IMR-90 (cell line): ENCODE data around the gene SNTG2. TPM values are rescaled to one million over a fixed set of nuclear protein-coding genes. Genes with fewer than 3 reads are reported as not detected.

Experiments used
- ATAC-seq: fragments of 200-7000 bp; cut with Tn5 transposase; 2 replicates; pipeline ENCODE4 v1.9.1; 2020; ENCODE audit warnings: low read depth, mild to moderate bottlenecking, moderate library complexity
- BruUV-seq: library from RNA; stranded (reverse); fragments of 400-500 nt; replicated peaks from 2 replicates; lab custom pipeline; 2021; lab: Mats Ljungman, UMichigan
- CTCF ChIA-PET: fragments of 300-600 bp; formaldehyde crosslinking; extraction: SDS; loops from one replicate; lab custom pipeline; 2021; ENCODE audit warnings: antibody characterized with exemption; lab: Yijun Ruan, JAX
- POLR2A ChIA-PET: fragments of 300-600 bp; sonication (Branson Sonifier 250); formaldehyde crosslinking; loops from one replicate; lab custom pipeline; 2022; ENCODE audit warnings: antibody characterized with exemption; ENCODE audit not compliant: unreplicated experiment; lab: Charles Lee
- DNase-seq: peaks from one replicate; pipeline ENCODE4 v3.0.0; 2013
- H2AFZ ChIP-seq: replicated peaks from 2 replicates; pipeline ENCODE3; 2013; ENCODE audit warnings: low read length, mild to moderate bottlenecking; ENCODE audit not compliant: poor library complexity
- H2AK5ac ChIP-seq: 2 replicates; pipeline ENCODE4 v1.6.1; 2013; ENCODE audit warnings: low read depth, low read length, inconsistent platforms
- H2AK9ac ChIP-seq: replicated peaks from 2 replicates; pipeline ENCODE3; 2013; ENCODE audit warnings: mild to moderate bottlenecking, low read depth, low read length, moderate library complexity; ENCODE audit not compliant: poor library complexity
- H2BK120ac ChIP-seq: 2 replicates; pipeline ENCODE4 v1.6.1; 2013; ENCODE audit warnings: low read depth, low read length, inconsistent platforms
- H2BK15ac ChIP-seq: 3 replicates; pipeline ENCODE4 v1.6.1; 2013; ENCODE audit warnings: low read depth, low read length, inconsistent platforms
- H2BK20ac ChIP-seq: 2 replicates; pipeline ENCODE4 v1.6.1; 2013; ENCODE audit warnings: low read depth, mild to moderate bottlenecking, inconsistent platforms, low read length, moderate library complexity
- H2BK5ac ChIP-seq: 2 replicates; pipeline ENCODE4 v1.6.1; 2013; ENCODE audit warnings: mild to moderate bottlenecking, low read depth, low read length, inconsistent platforms; ENCODE audit not compliant: poor library complexity, severe bottlenecking
- H3K14ac ChIP-seq: replicated peaks from 2 replicates; pipeline ENCODE4 v1.6.1; 2013; ENCODE audit warnings: low read depth, low read length, inconsistent platforms
- H3K18ac ChIP-seq: 2 replicates; pipeline ENCODE4 v1.6.1; 2013; ENCODE audit warnings: low read depth, low read length, control low read depth
- H3K23ac ChIP-seq: 2 replicates; pipeline ENCODE4 v1.6.1; 2013; ENCODE audit warnings: low read depth, low read length, inconsistent platforms
- H3K27ac ChIP-seq: 2 replicates; pipeline ENCODE4 v1.5.1; 2013; ENCODE audit warnings: mild to moderate bottlenecking, control low read depth, low read length; ENCODE audit not compliant: insufficient read depth
- H3K27me3 ChIP-seq: 2 replicates; pipeline ENCODE4 v1.6.1; 2013; ENCODE audit warnings: low read length; ENCODE audit not compliant: control insufficient read depth, insufficient read depth
- H3K36me3 ChIP-seq: 2 replicates; pipeline ENCODE4 v1.6.1; 2013; ENCODE audit warnings: low read length, mixed read lengths; ENCODE audit not compliant: control insufficient read depth, insufficient read depth
- H3K4ac ChIP-seq: 2 replicates; pipeline ENCODE4 v1.6.1; 2013; ENCODE audit warnings: low read depth, low read length, inconsistent platforms
- H3K4me1 ChIP-seq: 2 replicates; pipeline ENCODE4 v1.6.1; 2013; ENCODE audit warnings: low read length, mixed read lengths; ENCODE audit not compliant: control insufficient read depth, insufficient read depth
- H3K4me2 ChIP-seq: 2 replicates; pipeline ENCODE4 v1.6.1; 2013; ENCODE audit warnings: low read depth, mild to moderate bottlenecking, control low read depth, low read length, moderate library complexity
- H3K4me3 ChIP-seq: 2 replicates; pipeline ENCODE4 v1.5.1; 2013; ENCODE audit warnings: low read depth, mild to moderate bottlenecking, control low read depth, low read length, moderate library complexity; ENCODE audit not compliant: insufficient read depth
- H3K56ac ChIP-seq: 2 replicates; pipeline ENCODE4 v1.6.1; 2013; ENCODE audit warnings: low read length, inconsistent platforms; ENCODE audit not compliant: insufficient read depth; ENCODE audit errors: extremely low read depth
- H3K79me1 ChIP-seq, 2 experiments: 2 replicates each; pipeline ENCODE4 v1.6.1; 2013; ENCODE audit warnings: low read length in 2 of 2, inconsistent platforms in 1 of 2, low read depth in 1 of 2
- H3K9ac ChIP-seq: 2 replicates; pipeline ENCODE4 v1.6.1; 2013; ENCODE audit warnings: low read depth, low read length, control low read depth
- H3K9me1 ChIP-seq: 2 replicates; pipeline ENCODE4 v1.6.1; 2013; ENCODE audit warnings: low read length, inconsistent platforms; ENCODE audit not compliant: insufficient read depth
- H3K9me3 ChIP-seq: 2 replicates; pipeline ENCODE4 v1.6.1; 2013; ENCODE audit warnings: low read length; ENCODE audit not compliant: control insufficient read depth, insufficient read depth
- H4K20me1 ChIP-seq: 2 replicates; pipeline ENCODE4 v1.6.1; 2013; ENCODE audit warnings: low read length, inconsistent platforms; ENCODE audit not compliant: insufficient read depth
- H4K5ac ChIP-seq: 2 replicates; pipeline ENCODE4 v1.6.1; 2013; ENCODE audit warnings: mild to moderate bottlenecking, low read depth, low read length, control low read depth
- H4K8ac ChIP-seq, 2 experiments: 2 replicates each; pipeline ENCODE4 v1.6.1; 2013; ENCODE audit warnings: low read depth in 2 of 2, low read length in 2 of 2, control low read depth in 1 of 2, inconsistent platforms in 1 of 2
- H4K91ac ChIP-seq: 2 replicates; pipeline ENCODE4 v1.6.1; 2013; ENCODE audit warnings: low read depth, low read length, inconsistent platforms; ENCODE audit not compliant: insufficient read depth
- BHLHE40 ChIP-seq: fragments of 150-350 bp; IDR thresholded peaks from 2 replicates; pipeline ENCODE4 v1.6.1; 2016; ENCODE audit warnings: mild to moderate bottlenecking, low read depth, low read length
- CEBPB ChIP-seq: IDR thresholded peaks from 2 replicates; pipeline ENCODE4 v1.6.1; 2012; ENCODE audit warnings: low read depth, low read length, improper control_type of control experiment
- CHD1 ChIP-seq: IDR thresholded peaks from 2 replicates; pipeline ENCODE4 v1.6.1; 2012; ENCODE audit warnings: low read depth, low read length, improper control_type of control experiment
- FOS ChIP-seq: fragments of 150-350 bp; IDR thresholded peaks from 2 replicates; pipeline ENCODE4 v1.6.1; 2016; ENCODE audit warnings: low read depth, low read length
- MAFK ChIP-seq: IDR thresholded peaks from 2 replicates; pipeline ENCODE4 v1.6.1; 2012; ENCODE audit warnings: low read depth, low read length, improper control_type of control experiment
- MAZ ChIP-seq: IDR thresholded peaks from 2 replicates; pipeline ENCODE4 v1.6.1; 2012; ENCODE audit warnings: low read depth, mild to moderate bottlenecking, low read length, improper control_type of control experiment, moderate library complexity, borderline replicate concordance
- MXI1 ChIP-seq: IDR thresholded peaks from 2 replicates; pipeline ENCODE4 v1.6.1; 2012; ENCODE audit warnings: low read depth, mild to moderate bottlenecking, low read length, moderate library complexity, borderline replicate concordance
- NFE2L2 ChIP-seq: fragments of 150-350 bp; IDR thresholded peaks from 2 replicates; pipeline ENCODE4 v1.6.1; 2016; ENCODE audit warnings: low read depth, mild to moderate bottlenecking, low read length
- POLR2A ChIP-seq: IDR thresholded peaks from 2 replicates; pipeline ENCODE4 v1.6.1; 2012; ENCODE audit warnings: mild to moderate bottlenecking, low read depth, low read length
- RAD21 ChIP-seq: IDR thresholded peaks from 2 replicates; pipeline ENCODE4 v1.6.1; 2012; ENCODE audit warnings: low read length, improper control_type of control experiment
- RCOR1 ChIP-seq: IDR thresholded peaks from 2 replicates; pipeline ENCODE4 v1.6.1; 2012; ENCODE audit warnings: mild to moderate bottlenecking, low read length, improper control_type of control experiment; ENCODE audit not compliant: insufficient replicate concordance
- RFX5 ChIP-seq: IDR thresholded peaks from 2 replicates; pipeline ENCODE4 v1.8.0; 2012; ENCODE audit warnings: low read depth, mild to moderate bottlenecking, low read length, moderate library complexity
- SMC3 ChIP-seq: fragments of 150-350 bp; IDR thresholded peaks from 2 replicates; pipeline ENCODE4 v1.6.1; 2016; ENCODE audit warnings: low read depth, mild to moderate bottlenecking, antibody characterized with exemption, low read length, moderate library complexity
- WGBS, 2 experiments: methylation state at CpG; one replicate each; pipeline versions ENCODE4 v1.1.5 to v1.1.7; 2013; ENCODE audit warnings: missing lambda C conversion rate in 2 of 2; ENCODE audit not compliant: insufficient read length in 1 of 2; ENCODE audit errors: extremely low coverage in 2 of 2; 5-methylcytosine and 5-hydroxymethylcytosine counted together
- dilution Hi-C: fragments of 300-500 bp; cut with HindIII; formaldehyde crosslinking; loops from one replicate; pipeline ENCODE4 v1.14.3; 2018; ENCODE audit warnings: low sequenced_read_pairs; ENCODE audit not compliant: unreplicated experiment
- in situ Hi-C: fragments of 300-500 bp; cut with MboI; formaldehyde crosslinking; loops from 3 replicates; pipeline ENCODE4 v1.14.3; 2019; ENCODE audit warnings: low sequenced_read_pairs, inconsistent platforms, mixed read lengths
- intact Hi-C: fragments of 100-400 bp; cut with micrococcal nuclease; formaldehyde crosslinking; loops from 2 replicates; pipeline ENCODE4 v1.10.0; 2022
- polyA plus RNA-seq, 3 experiments: library from polyadenylated mRNA; depleted of rRNA; stranded (reverse); fragments of >200 nt; gene quantifications; 2 replicates each; pipeline ENCODE4 v1.2.3, GENCODE V29; 2012; ENCODE audit warnings: low replicate concordance in 1 of 3
- total RNA-seq: library from RNA; depleted of rRNA; stranded (reverse); fragments of >200 nt; gene quantifications from 2 replicates; pipeline ENCODE4 v1.2.3, GENCODE V29; 2012
- TF ChIP-seq, protein P1 (sequence below): fragments of 150-350 bp; IDR thresholded peaks from 2 replicates; pipeline ENCODE4 v1.6.1; 2016; ENCODE audit warnings: low read depth, mild to moderate bottlenecking, low read length, moderate library complexity, borderline replicate concordance

Gene SNTG2
- total and polyA plus RNA-seq, 2 of the 4 experiments (the other 2 are of a cell fraction) = under 0.01 to 0.17 TPM

DNA sequence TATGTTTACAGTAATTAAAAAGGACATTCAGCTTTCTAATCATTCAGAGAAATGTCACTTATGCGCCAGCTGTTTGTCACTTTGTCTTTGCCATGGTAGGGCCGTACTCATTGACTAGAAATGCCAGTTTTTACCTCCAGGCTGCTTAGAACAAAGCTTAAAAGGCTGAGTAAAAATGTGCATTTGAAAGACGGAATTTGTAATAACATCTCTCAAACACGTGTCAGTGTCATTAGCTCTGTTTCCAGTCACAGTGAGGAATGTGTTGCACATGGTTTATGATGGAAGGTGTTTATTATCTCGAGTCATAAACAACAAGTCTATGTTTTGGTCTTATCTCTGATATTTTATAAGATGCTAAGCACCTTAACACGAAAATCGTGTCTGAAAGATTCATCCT lies 118.2 kb downstream of the SNTG2 start:
- Histone ChIP-seq H3K9ac (no peak overlapping the region), H3K36me3 (no peaks in the 10 kb centered on the region), H2AFZ (no peak overlapping the region), H4K5ac (no peak overlapping the region), H3K18ac (no peak overlapping the region), H2BK20ac (no peak overlapping the region), H2AK5ac (no peak overlapping the region), H3K4me3 (no peak overlapping the region), H3K9me1 (no peaks in the 10 kb centered on the region), H2BK5ac (no peak overlapping the region), H3K79me1 (no peaks in the 10 kb centered on the region), H3K23ac (no peak overlapping the region), H3K27ac (no peak overlapping the region), H4K20me1 (no peaks in the 10 kb centered on the region), H2AK9ac (no peak overlapping the region), H3K4ac (no peak overlapping the region), H3K56ac (no peak overlapping the region), H3K4me1 (peaks cover 2% of the 10 kb centered on the region; the same call in 1 of the 2 replicates), H4K8ac (no peak overlapping the region), H3K9me3 (no peaks in the 10 kb centered on the region), H3K27me3 (no peaks in the 10 kb centered on the region; the same call in 1 of the 2 replicates), H4K91ac (no peak overlapping the region), H2BK15ac (no peak overlapping the region), H3K4me2 (no peak overlapping the region; the same call in 1 of the 2 replicates), H3K14ac (no peak overlapping the region), H2BK120ac (no peak overlapping the region)
- in situ Hi-C loops = no loop called here
- WGBS, 2 experiments = no CpG with 5 or more reads among the region's 7 CpGs
- TF ChIP-seq MAZ (no peak), CHD1 (no peak), NFE2L2 (no peak), MAFK (no peak), POLR2A (no peak), BHLHE40 (no peak), FOS (no peak), RAD21 (no peak), MXI1 (no peak), RCOR1 (no peak), SMC3 (no peak), CEBPB (no peak), RFX5 (no peak)
- TF ChIP-seq, protein P1, sequence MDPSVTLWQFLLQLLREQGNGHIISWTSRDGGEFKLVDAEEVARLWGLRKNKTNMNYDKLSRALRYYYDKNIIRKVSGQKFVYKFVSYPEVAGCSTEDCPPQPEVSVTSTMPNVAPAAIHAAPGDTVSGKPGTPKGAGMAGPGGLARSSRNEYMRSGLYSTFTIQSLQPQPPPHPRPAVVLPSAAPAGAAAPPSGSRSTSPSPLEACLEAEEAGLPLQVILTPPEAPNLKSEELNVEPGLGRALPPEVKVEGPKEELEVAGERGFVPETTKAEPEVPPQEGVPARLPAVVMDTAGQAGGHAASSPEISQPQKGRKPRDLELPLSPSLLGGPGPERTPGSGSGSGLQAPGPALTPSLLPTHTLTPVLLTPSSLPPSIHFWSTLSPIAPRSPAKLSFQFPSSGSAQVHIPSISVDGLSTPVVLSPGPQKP = no peak
- no peak for ATAC-seq
- dilution Hi-C loops = no loop called here
- no peak for DNase-seq
- BruUV-seq = no TSS peak
- POLR2A ChIA-PET = no interaction called here
- intact Hi-C loops = no loop called here
- CTCF ChIA-PET = no interaction called here
